ENCODE data around the gene MSRB3. TPM values are rescaled to one million over a fixed set of nuclear protein-coding genes. Genes with fewer than 3 reads are reported as not detected.

The MSRB3 gene
- total RNA-seq, 1 donor from 2014 or later = 3.7 TPM

DNA sequence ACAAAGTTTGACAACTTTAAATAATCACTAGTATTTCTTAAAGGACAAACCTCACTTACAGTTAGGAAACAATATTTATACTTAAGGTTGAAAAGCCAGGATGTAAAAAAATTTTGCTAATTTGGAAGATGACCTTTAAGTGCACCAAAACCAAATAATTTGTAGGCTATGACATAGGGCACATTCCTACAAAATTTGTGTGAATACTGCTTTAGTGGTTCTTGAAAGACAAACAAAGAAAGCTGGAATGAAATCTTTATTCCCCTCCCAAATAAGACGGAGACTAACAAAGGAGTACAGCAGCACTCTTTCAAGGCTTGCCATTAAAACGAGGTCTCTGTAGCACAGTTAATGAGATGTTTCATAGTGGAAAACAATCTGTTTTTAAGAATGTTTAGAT is 45.6 kb downstream of the MSRB3 start:
- no peak for DNase-seq (ENCODE audit: low spot score in 2 of 2)
- FAIRE-seq = no peak

DNA sequence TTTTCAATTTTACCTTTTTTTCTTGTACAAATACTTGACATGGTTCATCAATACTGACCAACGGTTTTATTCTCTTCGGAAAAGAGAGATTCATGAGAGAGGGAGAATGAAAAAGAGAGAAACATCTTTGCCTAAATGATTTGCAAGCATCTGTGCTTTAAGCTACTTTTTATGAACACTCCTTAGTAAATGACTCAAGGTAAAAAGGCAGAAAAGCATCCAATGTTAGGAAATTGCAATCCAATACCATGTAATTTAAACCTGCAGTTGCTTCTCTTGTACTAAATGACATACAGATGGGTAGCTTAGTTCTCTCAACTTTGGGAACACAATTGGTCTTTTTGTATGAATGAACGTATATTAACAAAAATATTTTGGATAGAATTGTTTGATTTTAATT is 46.1 kb downstream of the MSRB3 start:
- no peak for DNase-seq (ENCODE audit: low spot score in 2 of 2)
- FAIRE-seq = no peak

DNA sequence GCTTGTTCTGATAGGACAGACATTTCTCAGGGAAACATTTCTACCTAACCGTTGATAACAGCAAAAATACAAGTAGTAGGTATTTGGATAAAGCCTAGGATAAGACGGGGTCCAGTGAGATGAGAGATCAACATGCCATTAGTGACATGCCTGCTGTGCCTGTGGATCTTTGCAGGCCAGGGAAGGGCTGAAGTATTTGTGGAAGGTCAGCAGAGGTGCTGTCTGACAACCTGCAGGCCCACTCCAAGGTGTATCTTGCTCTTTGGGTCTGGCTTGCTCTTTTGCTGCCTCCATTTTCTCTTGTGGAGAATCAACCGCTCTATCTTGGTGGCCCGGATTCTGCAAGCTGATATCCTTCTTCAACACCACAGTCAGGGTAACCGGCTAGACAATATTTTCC is 46.7 kb downstream of the MSRB3 start:
- DNase-seq (ENCODE audit: low spot score in 2 of 2) = no peak
- FAIRE-seq = no peak

DNA sequence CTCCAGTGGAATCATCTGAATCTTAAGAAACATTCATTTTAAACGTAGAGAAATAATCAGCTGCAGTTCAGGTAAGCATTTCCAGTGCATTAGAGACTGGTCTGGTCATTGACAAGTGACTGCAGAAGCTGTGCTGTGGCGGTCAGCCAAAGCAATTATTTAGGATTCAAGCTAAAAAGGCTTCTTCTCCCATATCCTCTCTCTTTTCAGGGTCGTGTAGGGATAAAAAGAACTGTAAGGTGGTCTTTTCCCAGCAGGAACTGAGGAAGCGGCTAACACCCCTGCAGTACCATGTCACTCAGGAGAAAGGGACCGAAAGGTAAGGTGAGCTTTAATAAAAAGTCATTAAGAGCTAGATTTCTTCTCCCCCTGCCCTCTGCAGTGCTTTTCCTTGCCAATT is 48.1 kb downstream of the MSRB3 start:
- no peak for DNase-seq (ENCODE audit: low spot score in 2 of 2)
- FAIRE-seq = no peak

DNA sequence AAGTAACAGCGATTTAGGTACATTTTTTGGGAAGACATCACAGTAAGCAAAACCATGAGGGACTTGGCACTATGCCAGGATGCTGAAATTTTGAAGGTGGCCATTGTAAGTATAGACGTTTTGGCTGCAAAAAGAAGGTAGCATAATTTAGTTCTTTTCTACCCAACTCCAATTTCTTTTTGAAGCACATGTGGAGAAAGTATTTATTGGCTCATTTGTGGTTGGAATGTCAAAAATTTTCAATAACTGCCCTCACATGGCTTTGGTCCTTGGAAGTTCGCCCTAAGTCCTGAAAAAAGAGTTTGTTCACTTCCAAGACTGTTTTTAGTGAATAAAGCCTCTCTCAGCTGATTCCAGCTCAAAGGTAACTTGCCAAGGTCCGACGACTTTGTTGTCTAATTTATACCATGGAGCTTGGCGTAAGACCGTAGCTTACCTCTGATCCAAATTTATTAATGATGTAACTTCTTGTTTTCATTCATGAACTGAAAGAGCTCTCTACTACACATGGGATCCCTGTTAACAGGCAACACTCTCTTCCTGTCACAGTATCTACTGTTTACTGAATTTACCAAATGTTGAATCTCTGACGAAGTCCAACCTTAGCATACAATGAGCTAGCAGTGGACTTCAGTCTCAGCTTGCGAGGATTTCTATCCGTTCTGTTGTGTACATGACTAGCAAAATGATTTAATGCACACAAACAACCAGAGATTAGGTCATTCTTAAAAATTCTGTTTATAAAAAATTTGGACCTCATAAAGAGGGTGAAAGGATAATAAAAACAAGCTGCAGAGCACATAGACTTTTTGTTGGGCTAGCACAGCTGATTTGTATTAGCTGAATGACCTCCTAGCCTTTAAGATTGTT is 49.0 kb downstream of the MSRB3 start:
- DNase-seq (ENCODE audit: low spot score in 2 of 2) (no peak), FAIRE-seq (no peak)

DNA sequence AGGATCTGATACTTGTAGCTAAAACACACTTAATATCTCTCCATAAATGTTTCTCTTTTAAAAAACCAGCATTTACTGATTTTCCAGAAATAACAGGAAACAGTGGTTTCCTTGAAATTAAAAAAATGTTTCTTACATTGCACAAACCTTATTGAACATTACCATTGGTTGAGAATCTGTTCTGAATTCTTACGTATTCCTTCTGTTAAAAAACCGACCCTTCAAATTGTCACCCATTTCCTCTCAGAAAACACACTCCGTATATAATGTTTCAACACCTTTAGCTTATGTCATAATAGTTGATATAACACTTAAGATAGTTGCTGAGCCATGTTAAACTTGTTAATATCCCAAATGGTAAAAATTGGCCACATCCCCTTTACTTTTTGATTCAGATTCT is 51.2 kb downstream of the MSRB3 start:
- FAIRE-seq = no peak
- DNase-seq (ENCODE audit: low spot score in 2 of 2) = no peak

DNA sequence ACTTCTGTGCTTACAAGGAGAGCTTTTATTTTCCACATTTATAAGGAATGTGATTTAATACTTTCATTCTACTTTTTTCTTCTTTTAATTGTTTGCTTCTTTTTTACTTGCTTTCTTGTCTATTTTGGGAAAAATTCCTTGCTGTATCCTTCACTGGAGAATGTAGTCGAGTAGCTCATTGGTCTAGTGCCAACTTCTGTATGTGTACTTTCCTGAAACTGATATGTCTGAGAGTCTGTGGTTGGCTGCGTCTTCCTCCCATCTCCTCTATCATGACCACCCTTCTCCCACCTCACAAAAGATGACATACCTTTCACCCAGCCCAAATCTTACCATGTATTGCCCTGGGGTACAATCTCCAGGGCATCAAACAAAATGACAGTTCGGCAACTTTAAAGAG is 51.8 kb downstream of the MSRB3 start:
- DNase-seq (ENCODE audit: low spot score in 2 of 2) = no peak
- FAIRE-seq = no peak

DNA sequence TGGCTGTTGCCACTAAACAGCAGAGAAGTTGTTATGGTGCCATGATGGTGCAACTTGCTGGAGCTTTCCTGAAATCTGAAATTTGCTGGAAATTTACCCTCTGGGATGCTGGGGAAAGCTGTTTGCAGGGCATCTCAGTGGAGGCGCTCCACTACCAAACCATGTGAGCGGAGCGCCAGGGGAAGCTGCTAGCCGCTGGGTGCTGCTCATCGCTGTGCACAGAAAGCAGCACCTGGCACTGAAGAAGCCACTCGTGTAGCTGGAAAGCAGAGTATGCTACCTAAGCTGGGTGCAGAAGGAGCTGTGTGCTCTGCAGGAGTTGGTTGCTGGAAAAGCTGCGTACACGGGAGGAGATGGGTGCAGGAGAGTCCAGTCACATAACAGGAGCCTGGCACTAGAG is 53.0 kb downstream of the MSRB3 start:
- no peak for FAIRE-seq

DNA sequence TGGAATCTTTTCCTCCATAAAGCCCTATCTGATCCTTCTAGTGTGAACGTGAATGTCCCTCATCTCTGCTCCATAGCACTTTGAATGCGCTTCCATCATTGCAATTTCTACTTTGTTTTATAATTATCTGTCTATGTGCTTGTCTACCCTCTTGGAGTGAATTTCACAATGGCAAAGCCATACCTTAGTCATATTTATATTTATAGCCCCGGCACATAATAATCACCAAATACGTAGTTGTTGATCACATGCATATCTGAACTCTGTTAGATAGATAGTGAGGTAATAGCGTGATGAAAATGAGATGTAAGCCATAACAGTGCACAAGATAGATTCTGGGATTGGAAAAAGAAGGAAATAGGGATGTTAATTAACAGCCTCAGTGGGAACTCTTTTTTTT is 55.2 kb downstream of the MSRB3 start:
- DNase-seq (ENCODE audit: low spot score in 2 of 2) (no peak), FAIRE-seq (no peak)

More for the DNA sequence above, 53.0 kb downstream of the MSRB3 start:
- DNase-seq (ENCODE audit: low spot score in 2 of 2) = no peak

DNA sequence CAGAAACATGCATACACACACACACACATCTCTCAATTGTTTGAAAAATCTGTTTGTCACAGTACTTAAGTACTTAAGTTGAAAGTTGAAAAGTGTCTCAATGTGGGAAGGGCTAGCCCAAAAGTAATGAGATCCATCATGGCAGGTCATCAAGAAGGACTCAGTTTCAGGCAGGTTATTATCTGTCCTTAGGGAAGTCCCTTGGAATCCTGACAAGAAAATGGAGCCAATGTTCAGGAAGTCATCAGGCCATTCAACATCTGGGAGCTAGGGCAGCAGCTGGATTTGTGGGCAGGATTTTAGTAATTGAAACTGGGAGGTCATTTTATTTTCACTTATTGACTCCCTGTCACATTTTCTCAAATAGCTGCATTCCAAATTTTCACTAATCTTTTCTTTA is 56.0 kb downstream of the MSRB3 start:
- no peak for FAIRE-seq
- no peak for DNase-seq (ENCODE audit: low spot score in 2 of 2)

DNA sequence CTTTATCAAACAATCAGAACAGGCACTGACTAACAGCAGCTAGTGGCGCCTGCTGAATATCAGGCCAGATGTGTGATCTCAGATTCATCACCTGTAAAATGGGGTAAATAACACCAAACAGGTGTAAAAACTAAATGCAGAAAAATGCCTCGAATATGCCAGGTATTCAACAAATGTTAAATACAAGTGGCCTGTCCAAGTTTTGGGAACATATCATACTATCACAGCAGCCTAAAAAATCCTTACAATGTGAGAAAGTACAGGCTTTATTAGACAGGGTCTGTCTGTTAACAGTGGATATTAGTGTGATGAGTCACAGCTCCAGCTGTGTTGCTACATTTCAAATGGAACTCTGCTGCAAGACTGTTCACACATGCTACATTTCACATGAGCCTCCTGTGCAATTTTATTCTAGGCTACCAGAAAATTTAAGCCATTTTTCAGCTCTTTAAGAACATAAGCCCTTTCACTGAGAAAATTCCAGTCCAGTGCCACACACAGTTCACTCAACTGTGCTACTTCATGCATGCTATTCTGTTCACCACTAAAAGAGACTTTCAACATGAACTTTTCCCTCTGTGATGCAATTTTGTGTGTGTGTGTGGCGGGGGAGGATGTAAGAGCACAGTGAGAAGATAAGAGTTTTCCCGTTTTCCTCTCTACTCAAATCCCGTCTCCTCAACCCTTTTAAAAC is 56.7 kb downstream of the MSRB3 start:
- DNase-seq (ENCODE audit: low spot score in 2 of 2) = no peak

DNA sequence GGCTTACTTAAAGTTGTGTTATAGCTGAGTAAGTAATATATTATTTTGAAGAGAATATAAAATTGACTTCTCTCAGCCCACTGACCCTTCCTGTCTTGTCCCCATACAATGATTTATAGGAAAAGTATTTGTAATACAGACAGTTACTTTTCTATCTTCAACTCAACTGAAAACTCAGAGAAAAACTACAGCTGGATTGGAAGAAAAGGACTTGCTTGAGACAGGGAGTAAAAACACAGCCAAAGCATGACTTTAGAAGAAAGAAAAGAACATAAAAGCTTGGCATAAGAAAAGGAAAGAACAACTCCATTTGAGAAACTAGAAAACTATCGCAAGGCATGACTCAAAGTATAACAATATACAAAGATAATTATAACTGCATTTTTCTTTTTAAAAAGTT is 57.5 kb downstream of the MSRB3 start:
- FAIRE-seq (no peak), DNase-seq (ENCODE audit: low spot score in 2 of 2) (no peak)

More for the DNA sequence above, 56.7 kb downstream of the MSRB3 start:
- FAIRE-seq = no peak

DNA sequence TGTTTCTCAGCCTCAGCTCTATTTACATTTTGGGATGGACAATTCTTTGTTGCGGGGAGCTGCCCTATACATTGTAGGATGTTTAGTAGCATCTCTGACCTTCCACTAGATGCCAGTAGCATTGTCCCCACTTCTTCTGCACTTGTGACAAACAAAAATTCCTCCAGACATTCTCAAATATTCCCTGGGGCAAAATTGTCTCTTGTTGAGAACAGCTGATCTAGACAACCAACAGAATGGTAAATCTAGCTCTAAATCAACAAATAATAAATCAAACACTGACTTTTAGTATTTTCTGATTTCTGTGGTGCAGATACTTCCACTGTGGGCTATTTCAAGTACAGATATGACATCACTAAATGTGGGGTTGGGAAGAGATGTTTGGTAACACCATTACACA is 60.7 kb downstream of the MSRB3 start:
- no peak for DNase-seq (ENCODE audit: low spot score in 2 of 2)
- no peak for FAIRE-seq

DNA sequence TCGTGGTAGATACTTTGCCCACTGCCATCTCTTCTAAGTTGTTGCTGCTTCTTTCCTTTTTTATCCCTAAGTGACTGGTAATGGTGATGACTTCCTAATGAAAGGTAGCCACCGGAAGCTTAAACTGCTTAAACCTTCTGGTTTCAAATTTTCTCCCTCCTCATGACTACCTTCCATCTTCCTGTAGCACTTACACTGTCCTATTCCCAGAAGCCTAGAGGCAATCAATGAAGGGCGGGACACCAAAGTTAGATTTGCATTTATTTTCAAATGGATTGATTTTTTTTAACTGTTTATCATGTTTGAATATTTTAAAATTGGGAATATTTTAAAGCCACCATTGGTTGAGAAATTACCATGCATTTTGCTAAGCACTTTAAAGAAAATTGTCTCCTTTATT is 64.7 kb downstream of the MSRB3 start:
- FAIRE-seq (no peak), DNase-seq (ENCODE audit: low spot score in 2 of 2) (no peak)

DNA sequence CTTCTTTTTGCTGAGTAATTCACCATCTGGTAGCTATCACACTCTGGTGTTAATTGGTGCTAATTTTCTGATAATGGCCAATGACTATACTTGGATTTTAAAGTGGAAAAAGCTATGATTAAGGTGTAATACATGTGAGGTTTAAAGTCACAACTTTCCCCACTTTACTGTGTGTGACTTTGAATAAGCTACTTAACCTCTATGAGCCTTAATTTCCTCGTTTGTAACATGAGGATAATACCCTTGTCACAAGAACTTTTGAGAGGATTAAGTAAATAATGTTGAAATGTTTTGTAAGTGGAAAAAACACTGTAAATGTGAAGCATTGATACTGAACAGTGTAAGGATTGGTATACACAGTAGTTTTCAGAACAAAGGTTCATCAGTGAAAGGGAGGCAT is 65.3 kb downstream of the MSRB3 start:
- no peak for FAIRE-seq

DNA sequence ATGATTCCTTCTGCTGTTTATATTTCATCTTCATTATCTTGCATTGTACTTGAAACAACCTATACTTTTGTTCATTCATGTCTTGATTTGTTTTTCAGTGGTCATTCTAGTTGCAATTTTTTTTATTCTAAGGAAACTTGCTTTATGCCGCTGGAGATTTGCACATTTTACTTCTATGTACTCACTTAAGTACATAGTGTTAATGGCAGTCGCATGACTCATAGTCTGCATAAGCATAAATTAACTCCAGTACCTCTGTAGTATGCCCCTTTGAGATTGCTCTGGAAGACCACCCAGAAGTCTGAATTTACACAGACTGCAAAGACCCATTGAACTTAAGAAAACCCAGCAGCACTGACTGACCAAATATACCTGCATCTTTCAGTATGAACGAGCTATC is 77.0 kb downstream of the MSRB3 start:
- DNase-seq (ENCODE audit: low spot score in 2 of 2) = no peak
- FAIRE-seq = no peak

More for the DNA sequence above, 65.3 kb downstream of the MSRB3 start:
- DNase-seq (ENCODE audit: low spot score in 2 of 2) = no peak

DNA sequence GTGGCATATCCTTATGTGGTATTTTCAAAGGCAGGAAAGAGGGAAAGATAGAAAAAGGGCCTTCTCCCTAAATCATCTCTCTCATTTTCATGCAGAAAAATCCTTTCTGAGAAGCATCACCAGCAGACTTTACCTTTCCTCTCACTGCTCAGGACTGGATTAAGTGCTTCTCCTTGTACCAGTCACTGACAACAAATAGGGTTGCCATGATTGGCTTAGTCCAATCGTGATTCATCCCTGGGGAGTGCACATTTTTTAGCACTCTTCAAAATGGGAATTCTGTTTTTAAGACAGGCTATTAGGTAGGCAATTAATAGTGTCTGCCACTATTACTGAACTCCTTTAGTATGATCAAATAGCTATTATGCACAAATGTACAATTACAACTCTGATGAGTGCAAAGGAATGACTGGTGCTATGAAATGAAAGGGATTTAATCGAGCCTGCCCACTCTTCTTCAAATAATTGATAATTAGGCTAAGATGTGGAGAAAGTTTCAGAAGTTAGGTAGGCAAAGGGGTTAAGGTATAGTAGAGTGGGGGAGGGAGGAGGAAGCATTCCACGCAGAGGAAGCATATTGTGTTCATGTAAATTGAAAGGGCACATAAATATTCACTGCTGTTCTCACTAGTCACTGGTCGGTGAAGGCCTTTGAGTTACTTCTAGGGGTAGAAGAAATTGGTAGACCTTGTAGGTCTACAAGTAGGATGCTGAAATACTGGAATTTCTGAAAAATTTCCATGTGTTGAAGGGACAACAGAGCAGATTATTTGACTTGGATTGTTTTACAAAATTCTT is 84.0 kb downstream of the MSRB3 start:
- FAIRE-seq (no peak), DNase-seq (ENCODE audit: low spot score in 2 of 2) (no peak)

DNA sequence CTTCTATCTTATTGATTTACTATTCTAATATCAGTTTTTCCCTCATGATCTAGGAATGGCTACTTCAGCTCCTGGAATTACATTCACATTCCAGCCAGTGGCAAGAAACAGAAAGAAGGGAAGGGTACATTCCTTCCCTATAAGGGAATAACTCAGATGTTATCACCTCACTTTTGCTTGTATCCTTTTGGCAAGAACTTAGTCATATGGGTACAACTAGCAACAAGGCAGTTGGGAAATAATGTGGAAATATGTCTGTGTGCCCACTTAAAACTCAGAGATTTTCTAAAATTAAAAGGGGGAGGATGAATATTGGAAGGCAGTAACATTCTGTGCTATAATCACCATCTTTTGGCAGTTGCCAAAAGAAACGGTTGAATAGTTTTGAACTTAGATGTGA is 85.6 kb downstream of the MSRB3 start:
- FAIRE-seq = no peak

DNA sequence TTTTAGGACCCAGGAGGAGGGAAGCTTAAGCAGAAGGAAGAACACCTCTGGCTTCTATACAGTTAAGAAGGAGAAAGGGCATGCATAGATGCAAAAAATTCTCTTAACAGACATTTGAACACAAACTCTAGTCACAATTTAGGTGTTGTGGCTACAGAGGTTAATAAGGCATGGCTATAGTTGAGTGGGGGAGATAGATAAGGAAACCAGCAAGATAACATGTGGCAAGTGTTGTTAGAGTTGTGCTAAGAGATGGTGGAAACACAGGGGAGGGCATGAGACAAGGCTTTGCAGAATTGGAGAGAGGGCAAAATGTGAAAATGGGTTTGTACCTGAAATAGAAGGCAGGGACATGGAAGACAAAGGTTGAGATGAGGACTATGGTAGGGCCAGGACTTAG is 88.9 kb downstream of the MSRB3 start:
- DNase-seq (ENCODE audit: low spot score in 2 of 2) (no peak), FAIRE-seq (no peak)

More for the DNA sequence above, 85.6 kb downstream of the MSRB3 start:
- no peak for DNase-seq (ENCODE audit: low spot score in 2 of 2)

DNA sequence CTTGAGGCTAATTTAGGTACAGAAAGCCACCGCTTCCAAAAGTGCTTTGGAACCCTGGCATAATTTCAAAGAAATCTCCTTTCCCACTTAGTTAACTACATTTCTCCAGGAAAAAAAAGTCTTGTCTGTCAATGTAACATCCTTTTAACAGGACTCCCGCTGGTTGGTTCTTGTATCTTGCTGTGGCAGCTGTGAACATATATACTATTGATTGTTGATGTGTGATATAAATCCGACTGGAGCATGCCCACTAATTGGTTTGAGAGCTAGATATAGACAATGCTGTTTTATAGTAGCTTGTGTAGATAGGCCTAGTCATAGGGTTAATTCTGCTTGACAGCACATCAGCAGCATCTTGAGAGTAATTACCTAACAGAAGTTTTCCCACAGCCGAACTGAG is 89.6 kb downstream of the MSRB3 start:
- DNase-seq (ENCODE audit: low spot score in 2 of 2) (no peak), FAIRE-seq (no peak)

DNA sequence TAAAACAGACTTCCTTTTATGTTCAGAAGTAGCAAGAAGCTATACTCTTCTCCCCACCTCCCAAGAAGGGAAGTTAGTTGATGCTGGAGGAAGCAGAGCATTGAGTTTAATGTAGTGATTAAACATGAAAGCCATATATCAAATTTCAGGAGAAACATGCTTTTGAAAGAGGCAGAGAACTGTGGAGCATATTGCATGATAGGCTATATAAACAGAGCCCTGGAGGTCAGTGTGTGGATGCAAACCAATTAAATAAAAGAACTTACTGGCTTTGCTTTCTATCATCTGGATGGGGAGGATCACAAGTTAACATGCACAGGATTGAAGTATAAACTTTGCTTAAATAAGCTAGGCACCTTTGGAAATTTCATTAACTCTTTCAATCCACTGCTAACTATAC is 94.1 kb downstream of the MSRB3 start:
- FAIRE-seq (no peak), DNase-seq (ENCODE audit: low spot score in 2 of 2) (no peak)
